GM12878 (cell line): Measurements from ENCODE around the gene ESR2. TPM values are rescaled to one million over a fixed set of nuclear protein-coding genes. Genes with fewer than 3 reads are reported as not detected.

Experiments
- ATAC-seq: fragments of 200-7000 bp; cut with Tn5 transposase; 3 replicates; pipeline ENCODE4 v1.9.1; 2020; ENCODE audit warnings: mild to moderate bottlenecking, moderate library complexity
- BruUV-seq: library from RNA; stranded (reverse); fragments of 400-500 nt; replicated peaks from 2 replicates; lab custom pipeline; 2021; lab: Mats Ljungman, UMichigan
- CTCF ChIA-PET: fragments of 300-600 bp; sonication (Branson Sonifier 250); formaldehyde crosslinking; extraction: SDS; loops from one replicate; lab custom pipeline; 2021; ENCODE audit warnings: inconsistent platforms; lab: Yijun Ruan, JAX
- POLR2A ChIA-PET: fragments of 350-600 bp; formaldehyde crosslinking; extraction: SDS; loops from one replicate; lab custom pipeline; 2021; ENCODE audit warnings: inconsistent platforms; lab: Charles Lee
- RAD21 ChIA-PET: fragments of 300-600 bp; sonication (Branson Sonifier 250); formaldehyde crosslinking; loops from one replicate; lab custom pipeline; 2023; ENCODE audit warnings: antibody characterized with exemption; ENCODE audit not compliant: unreplicated experiment; lab: Charles Lee
- SMC1A ChIA-PET: fragments of 300-600 bp; sonication (Branson Sonifier 250); formaldehyde crosslinking; loops from one replicate; lab custom pipeline; 2023; ENCODE audit not compliant: unreplicated experiment, uncharacterized antibody; lab: Charles Lee
- DNase-seq: peaks from one replicate; pipeline ENCODE4 v3.0.0-alpha.2; 2011; ENCODE audit warnings: low read depth, low spot score
- FAIRE-seq: peaks from 3 replicates; lab custom pipeline; 2011; peaks lifted over from hg19 to GRCh38; lab: Jason Lieb, UNC
- H2AFZ ChIP-seq: 2 replicates; pipeline ENCODE4 v1.6.0; 2011; ENCODE audit warnings: low read depth, low read length, control low read depth; ENCODE audit not compliant: control insufficient read depth
- H3K27ac ChIP-seq: 2 replicates; pipeline ENCODE4 v1.5.1; 2011; ENCODE audit warnings: control low read depth; ENCODE audit not compliant: control insufficient read depth, insufficient read depth
- H3K27me3 ChIP-seq, 2 experiments: replicated peaks in 1 of 2; 2 replicates each; pipeline versions ENCODE4 v1.6.0 to v1.6.1; 2011; ENCODE audit warnings: low read length in 1 of 2; ENCODE audit not compliant: control insufficient read depth in 2 of 2, insufficient read depth in 2 of 2
- H3K36me3 ChIP-seq, 2 experiments: 2 replicates each; pipeline ENCODE4 v1.5.1; 2011; ENCODE audit warnings: low read length in 1 of 2; ENCODE audit not compliant: control insufficient read depth in 2 of 2, insufficient read depth in 2 of 2
- H3K4me1 ChIP-seq: 2 replicates; pipeline ENCODE4 v1.6.1; 2011; ENCODE audit warnings: mild to moderate bottlenecking, low read length, moderate library complexity, mixed read lengths; ENCODE audit not compliant: control insufficient read depth, insufficient read depth
- H3K4me2 ChIP-seq: 2 replicates; pipeline ENCODE4 v1.6.0; 2011; ENCODE audit warnings: control low read depth; ENCODE audit not compliant: control insufficient read depth, insufficient read depth
- H3K4me3 ChIP-seq: fragments of 200-600 bp; sonication (generic); 2 replicates; pipeline ENCODE4 v1.5.1; 2016
- H3K79me2 ChIP-seq: 2 replicates; pipeline ENCODE4 v1.6.0; 2011; ENCODE audit warnings: low read length; ENCODE audit not compliant: control insufficient read depth, insufficient read depth
- H3K9ac ChIP-seq: 2 replicates; pipeline ENCODE4 v1.8.0; 2011; ENCODE audit warnings: low read length, control low read depth, mixed read lengths; ENCODE audit not compliant: control insufficient read depth, insufficient read depth
- H3K9me3 ChIP-seq: replicated peaks from 3 replicates; pipeline ENCODE4 v1.5.1; 2011; ENCODE audit warnings: mild to moderate bottlenecking, low read length; ENCODE audit not compliant: control insufficient read depth, insufficient read depth
- H4K20me1 ChIP-seq: 2 replicates; pipeline ENCODE4 v1.6.0; 2011; ENCODE audit not compliant: control insufficient read depth, insufficient read depth
- BACH1 ChIP-seq: fragments of 450-650 bp; IDR thresholded peaks from 2 replicates; pipeline ENCODE4 v1.6.1; 2017; ENCODE audit warnings: mild to moderate bottlenecking, borderline replicate concordance
- DPF2 ChIP-seq: fragments of 450-650 bp; IDR thresholded peaks from 2 replicates; pipeline ENCODE4 v1.6.1; 2017; ENCODE audit warnings: mild to moderate bottlenecking
- IRF4 ChIP-seq: IDR thresholded peaks from 2 replicates; pipeline ENCODE4 v1.6.1; 2011; ENCODE audit warnings: low read depth, low read length
- NR2F1 ChIP-seq: fragments of 450-650 bp; conservative IDR thresholded peaks from 2 replicates; pipeline ENCODE4 v1.6.1; 2017; ENCODE audit warnings: mild to moderate bottlenecking
- RAD21 ChIP-seq: IDR thresholded peaks from 2 replicates; pipeline ENCODE4 v1.6.1; 2011; ENCODE audit warnings: mild to moderate bottlenecking, low read depth, low read length, moderate library complexity; ENCODE audit not compliant: insufficient read depth
- SMAD5 ChIP-seq: IDR thresholded peaks from 2 replicates; pipeline ENCODE4 v1.6.1; 2016; ENCODE audit warnings: antibody characterized with exemption, low read depth
- SMC3 ChIP-seq: IDR thresholded peaks from 2 replicates; pipeline ENCODE4 v1.6.1; 2011; ENCODE audit warnings: low read length, improper control_type of control experiment, borderline replicate concordance
- SREBF1 ChIP-seq: IDR thresholded peaks from 2 replicates; pipeline ENCODE4 v1.6.1; 2012; ENCODE audit warnings: mild to moderate bottlenecking, low read length
- ZNF217 ChIP-seq: fragments of 450-650 bp; IDR thresholded peaks from 2 replicates; pipeline ENCODE4 v1.6.1; 2017; ENCODE audit warnings: antibody characterized with exemption, mild to moderate bottlenecking
- ZZZ3 ChIP-seq: IDR thresholded peaks from 2 replicates; pipeline ENCODE4 v1.6.1; 2011; ENCODE audit warnings: low read depth; ENCODE audit not compliant: control insufficient read depth, insufficient read length
- WGBS: methylation state at CpG from one replicate; pipeline ENCODE4 v1.1.6; 2016; ENCODE audit warnings: low lambda C conversion rate; ENCODE audit not compliant: insufficient replicate concordance, insufficient coverage; ENCODE audit errors: missing lambda C conversion rate; 5-methylcytosine and 5-hydroxymethylcytosine counted together
- in situ Hi-C: fragments of 300-500 bp; cut with MboI; formaldehyde crosslinking; loops from 9 replicates; pipeline ENCODE4 v1.14.3; 2018; ENCODE audit warnings: mixed read lengths
- intact Hi-C: fragments of 100-400 bp; cut with micrococcal nuclease; formaldehyde crosslinking; loops from one replicate; pipeline ENCODE4 v1.14.2; 2022; ENCODE audit not compliant: unreplicated experiment
- polyA plus RNA-seq, 11 experiments: library from polyadenylated mRNA; depleted of rRNA in 4 of 11; unstranded in 6 of 11; stranded (reverse) in 5 of 11; fragments of >200 nt; fragmentation: Nextera tagmentation in 4 of 11; fragmentation: Illumina TruSeq in 1 of 11; extraction: Ambion mirVana in 4 of 11; extraction: Trizol in 1 of 11; gene quantifications; 1 replicate in 1 of 11; 2 replicates in 10 of 11; pipeline versions ENCODE4 v1.2.1 to v1.2.3, GENCODE V29; 2011 to 2016; ENCODE audit warnings: inconsistent platforms in 2 of 11, missing spikeins in 2 of 11, low read depth in 1 of 11
- total RNA-seq, 4 experiments: library from RNA; depleted of rRNA in 3 of 4; stranded (reverse); fragments of >200 nt in 3 of 4; fragmentation: Illumina TruSeq in 1 of 4; extraction: Trizol in 1 of 4; gene quantifications; 2 replicates each; pipeline versions ENCODE4 v1.2.1 to v1.2.3, GENCODE V29; 2013 to 2021
- TF ChIP-seq, protein P1 (sequence below), 3 experiments: IDR thresholded peaks in 2 of 3; conservative IDR thresholded peaks in 1 of 3; 2 replicates each; pipeline ENCODE4 v1.5.1; 2011; ENCODE audit warnings: low read depth in 3 of 3, low read length in 3 of 3, mild to moderate bottlenecking in 3 of 3, control low read depth in 2 of 3, moderate library complexity in 2 of 3, inconsistent platforms in 1 of 3, mixed read lengths in 1 of 3; ENCODE audit not compliant: control insufficient read depth in 2 of 3, insufficient read depth in 1 of 3; ENCODE audit errors: extremely low read depth in 1 of 3
- TF ChIP-seq, protein P2 (sequence below): IDR thresholded peaks from 2 replicates; pipeline ENCODE4 v1.6.1; 2011; ENCODE audit warnings: borderline replicate concordance, low read depth, mild to moderate bottlenecking, moderate library complexity, low read length; ENCODE audit not compliant: insufficient read depth, poor library complexity, severe bottlenecking
- TF ChIP-seq, protein P3 (sequence below): IDR thresholded peaks from 2 replicates; pipeline ENCODE4 v1.6.1; 2012; ENCODE audit warnings: low read length, inconsistent platforms
- TF ChIP-seq, protein P4 (sequence below): fragments of 450-650 bp; IDR thresholded peaks from 2 replicates; pipeline ENCODE4 v1.6.1; 2016; ENCODE audit warnings: mild to moderate bottlenecking

The ESR2 gene
- total and polyA plus RNA-seq, 10 of the 15 experiments (the other 5 are each of a cell fraction or from before 2014, with no cell fraction given), result 0.29 to 2.6 (median 0.81) TPM

DNA sequence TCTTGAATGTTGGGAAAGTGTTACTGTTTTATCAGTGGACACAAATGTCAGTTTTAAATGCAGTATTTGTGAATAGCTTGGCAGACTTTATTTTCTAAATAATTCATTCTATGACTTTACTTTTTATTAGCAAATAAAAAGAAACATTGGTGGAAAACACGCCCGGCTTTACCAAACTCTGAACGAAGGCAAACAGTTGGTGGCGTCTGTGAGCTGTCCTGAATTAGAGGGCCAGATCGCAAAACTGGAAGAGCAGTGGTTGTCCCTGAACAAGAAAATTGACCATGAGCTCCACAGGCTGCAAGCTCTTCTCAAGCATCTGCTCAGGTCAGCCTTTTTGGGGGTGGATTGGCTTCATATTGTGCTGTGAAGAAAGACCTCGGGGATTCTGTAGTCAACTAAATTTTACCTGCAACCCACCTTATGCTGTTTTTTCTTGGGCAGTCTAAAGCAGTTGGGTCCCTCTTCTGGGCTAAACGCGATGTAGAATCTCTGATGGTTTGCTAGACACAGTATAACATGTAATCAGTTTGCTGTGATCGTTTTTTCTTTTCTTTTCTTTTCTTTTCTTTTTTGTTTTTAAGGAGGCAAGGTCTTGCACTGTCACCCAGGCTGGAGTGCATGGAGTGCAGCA, 156.4 kb downstream of the ESR2 start:
- TF ChIP-seq ZZZ3 (no peak), NR2F1 (no peak), ZNF217 (no peak), SREBF1 (no peak), RAD21 (peak; percentile 51), SMC3 (peak; percentile 60; the same call in 1 of the 2 replicates), BACH1 (no peak), IRF4 (no peak), SMAD5 (no peak), DPF2 (no peak)
- TF ChIP-seq, protein P1, sequence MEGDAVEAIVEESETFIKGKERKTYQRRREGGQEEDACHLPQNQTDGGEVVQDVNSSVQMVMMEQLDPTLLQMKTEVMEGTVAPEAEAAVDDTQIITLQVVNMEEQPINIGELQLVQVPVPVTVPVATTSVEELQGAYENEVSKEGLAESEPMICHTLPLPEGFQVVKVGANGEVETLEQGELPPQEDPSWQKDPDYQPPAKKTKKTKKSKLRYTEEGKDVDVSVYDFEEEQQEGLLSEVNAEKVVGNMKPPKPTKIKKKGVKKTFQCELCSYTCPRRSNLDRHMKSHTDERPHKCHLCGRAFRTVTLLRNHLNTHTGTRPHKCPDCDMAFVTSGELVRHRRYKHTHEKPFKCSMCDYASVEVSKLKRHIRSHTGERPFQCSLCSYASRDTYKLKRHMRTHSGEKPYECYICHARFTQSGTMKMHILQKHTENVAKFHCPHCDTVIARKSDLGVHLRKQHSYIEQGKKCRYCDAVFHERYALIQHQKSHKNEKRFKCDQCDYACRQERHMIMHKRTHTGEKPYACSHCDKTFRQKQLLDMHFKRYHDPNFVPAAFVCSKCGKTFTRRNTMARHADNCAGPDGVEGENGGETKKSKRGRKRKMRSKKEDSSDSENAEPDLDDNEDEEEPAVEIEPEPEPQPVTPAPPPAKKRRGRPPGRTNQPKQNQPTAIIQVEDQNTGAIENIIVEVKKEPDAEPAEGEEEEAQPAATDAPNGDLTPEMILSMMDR (IDR thresholded peaks at IDR 0.05 in 2 of 3, conservative IDR thresholded peaks at IDR 0.05 in 1 of 3; ENCODE audit: control insufficient read depth in 2 of 3, extremely low read depth in 1 of 3, insufficient read depth in 1 of 3, low read depth in 3 of 3, low read length in 3 of 3), result peak; percentile 22 to 37 (median 32); a peak in 3 of 6 replicates
- TF ChIP-seq, protein P2, sequence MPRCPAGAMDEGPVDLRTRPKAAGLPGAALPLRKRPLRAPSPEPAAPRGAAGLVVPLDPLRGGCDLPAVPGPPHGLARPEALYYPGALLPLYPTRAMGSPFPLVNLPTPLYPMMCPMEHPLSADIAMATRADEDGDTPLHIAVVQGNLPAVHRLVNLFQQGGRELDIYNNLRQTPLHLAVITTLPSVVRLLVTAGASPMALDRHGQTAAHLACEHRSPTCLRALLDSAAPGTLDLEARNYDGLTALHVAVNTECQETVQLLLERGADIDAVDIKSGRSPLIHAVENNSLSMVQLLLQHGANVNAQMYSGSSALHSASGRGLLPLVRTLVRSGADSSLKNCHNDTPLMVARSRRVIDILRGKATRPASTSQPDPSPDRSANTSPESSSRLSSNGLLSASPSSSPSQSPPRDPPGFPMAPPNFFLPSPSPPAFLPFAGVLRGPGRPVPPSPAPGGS, result no peak
- TF ChIP-seq, protein P3, sequence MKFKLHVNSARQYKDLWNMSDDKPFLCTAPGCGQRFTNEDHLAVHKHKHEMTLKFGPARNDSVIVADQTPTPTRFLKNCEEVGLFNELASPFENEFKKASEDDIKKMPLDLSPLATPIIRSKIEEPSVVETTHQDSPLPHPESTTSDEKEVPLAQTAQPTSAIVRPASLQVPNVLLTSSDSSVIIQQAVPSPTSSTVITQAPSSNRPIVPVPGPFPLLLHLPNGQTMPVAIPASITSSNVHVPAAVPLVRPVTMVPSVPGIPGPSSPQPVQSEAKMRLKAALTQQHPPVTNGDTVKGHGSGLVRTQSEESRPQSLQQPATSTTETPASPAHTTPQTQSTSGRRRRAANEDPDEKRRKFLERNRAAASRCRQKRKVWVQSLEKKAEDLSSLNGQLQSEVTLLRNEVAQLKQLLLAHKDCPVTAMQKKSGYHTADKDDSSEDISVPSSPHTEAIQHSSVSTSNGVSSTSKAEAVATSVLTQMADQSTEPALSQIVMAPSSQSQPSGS, result no peak
- TF ChIP-seq, protein P4, sequence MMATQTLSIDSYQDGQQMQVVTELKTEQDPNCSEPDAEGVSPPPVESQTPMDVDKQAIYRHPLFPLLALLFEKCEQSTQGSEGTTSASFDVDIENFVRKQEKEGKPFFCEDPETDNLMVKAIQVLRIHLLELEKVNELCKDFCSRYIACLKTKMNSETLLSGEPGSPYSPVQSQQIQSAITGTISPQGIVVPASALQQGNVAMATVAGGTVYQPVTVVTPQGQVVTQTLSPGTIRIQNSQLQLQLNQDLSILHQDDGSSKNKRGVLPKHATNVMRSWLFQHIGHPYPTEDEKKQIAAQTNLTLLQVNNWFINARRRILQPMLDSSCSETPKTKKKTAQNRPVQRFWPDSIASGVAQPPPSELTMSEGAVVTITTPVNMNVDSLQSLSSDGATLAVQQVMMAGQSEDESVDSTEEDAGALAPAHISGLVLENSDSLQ, result no peak
- H3K36me3 ChIP-seq, result peaks cover 2 to 17% of the 10 kb centered on the region in 2 experiments; a peak in 3 of 4 replicates
- ATAC-seq, result peak; percentile 36; the same call in 1 of the 3 replicates
- H3K4me2 ChIP-seq, result no peak overlapping the region
- SMC1A ChIA-PET, result interaction anchor here (1.1 to 6.2 kb wide), 12 partner anchors 10 to 338 kb away, joined by 3 to 55 read pairs (median 5); partner anchors contain the start of gene ESR2
- no peaks in the 10 kb centered on the region for H3K27me3 ChIP-seq
- no peaks in the 10 kb centered on the region for H3K4me1 ChIP-seq
- RAD21 ChIA-PET, result interaction anchor here (0.6 to 4.1 kb wide), 9 partner anchors 39 to 337 kb away, joined by 3 to 36 read pairs (median 4); partner anchors contain the start of gene ESR2
- FAIRE-seq, result no peak
- no peaks in the 10 kb centered on the region for H4K20me1 ChIP-seq
- H3K4me3 ChIP-seq, result no peak overlapping the region
- H3K9ac ChIP-seq, result no peak overlapping the region
- POLR2A ChIA-PET, result no interaction called here
- no peak overlapping the region for H3K27ac ChIP-seq
- in situ Hi-C loops (no loop called here), intact Hi-C loops (loop anchor here (2.0 kb wide), 1 partner anchor 157 kb away; the partner anchor contains the start of gene ESR2)
- no peak for DNase-seq
- H2AFZ ChIP-seq, result no peak overlapping the region
- no peaks in the 10 kb centered on the region for H3K79me2 ChIP-seq
- 95% methylated on average over 9 of the region's 9 CpGs for WGBS
- H3K9me3 ChIP-seq, result no peaks in the 10 kb centered on the region
- no TSS peak for BruUV-seq
- CTCF ChIA-PET, result interaction anchor here (0.6 to 6.1 kb wide), 20 partner anchors 8 to 338 kb away, joined by 3 to 93 read pairs (median 4); partner anchors contain the start of gene ESR2
